ENCODE measurements around the gene KCND2. TPM values are rescaled to one million over a fixed set of nuclear protein-coding genes. Genes with fewer than 3 reads are reported as not detected.

Gene KCND2
- total RNA-seq, 2 experiments from 2014 or later: not detected

- ATAC-seq: no peak
Observed at GRCh38 chr7:120460949-120461348, 188.0 kb downstream of the KCND2 start.

DNA sequence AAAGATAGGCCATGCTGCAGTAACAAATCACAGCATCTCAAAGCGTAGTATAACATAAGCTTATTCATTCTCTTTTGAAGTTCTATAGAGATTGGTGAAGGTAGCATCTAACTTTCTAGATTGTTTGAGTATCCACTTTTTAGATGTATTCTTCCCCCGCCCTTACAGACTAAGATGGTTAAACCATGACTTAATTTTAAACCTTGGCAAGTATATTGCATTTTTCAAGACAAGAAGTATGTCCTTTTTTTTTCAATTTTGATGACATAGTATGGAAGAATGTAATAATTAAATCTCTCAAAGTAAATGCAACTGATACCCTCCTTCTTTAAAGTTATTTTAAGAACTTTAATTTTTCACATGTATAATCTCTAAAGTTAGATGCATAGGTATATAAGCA is 190.0 kb downstream of the KCND2 start:
- no peaks in the 10 kb centered on the region for H3K27me3 Mint-ChIP-seq
- H3K4me1 Mint-ChIP-seq: no peaks in the 10 kb centered on the region
- H3K9me3 Mint-ChIP-seq (ENCODE audit: low read depth): peaks cover 7% of the 10 kb centered on the region
- DNase-seq (no peak), ATAC-seq (no peak)
- no peaks in the 10 kb centered on the region for H3K36me3 Mint-ChIP-seq
- no peak overlapping the region for H3K4me3 Mint-ChIP-seq
- CTCF ChIA-PET: no interaction called here
- no peak overlapping the region for H3K27ac Mint-ChIP-seq

More at GRCh38 chr7:120460949-120461348, 188.0 kb downstream of the KCND2 start:
- Mint-ChIP-seq H3K9me3 (ENCODE audit: low read depth) (peaks cover 16% of the 10 kb centered on the region), H3K27ac (no peak overlapping the region), H3K27me3 (no peaks in the 10 kb centered on the region), H3K36me3 (no peaks in the 10 kb centered on the region), H3K4me1 (no peaks in the 10 kb centered on the region), H3K4me3 (no peak overlapping the region)
- DNase-seq: no peak
- CTCF ChIA-PET: no interaction called here

DNA sequence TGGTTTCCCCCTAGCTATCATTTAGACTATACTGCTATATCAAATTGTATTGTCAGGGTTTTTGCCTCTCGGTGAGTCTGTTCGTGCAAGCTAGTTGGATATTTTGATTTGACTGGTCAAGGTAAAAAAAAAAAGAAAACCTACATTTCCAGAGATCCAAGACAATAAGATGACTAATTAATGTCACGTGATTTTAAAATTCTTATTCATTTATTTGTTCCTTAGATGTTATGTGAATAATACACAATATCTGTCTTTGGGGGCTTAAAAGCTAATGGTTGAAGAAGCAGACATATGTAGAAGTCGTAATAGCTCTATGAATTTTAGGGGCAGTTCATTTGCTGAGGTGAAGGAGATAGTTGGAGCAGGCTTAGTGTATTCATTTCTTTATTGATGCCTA is 191.1 kb downstream of the KCND2 start:
- Mint-ChIP-seq H3K9me3 (ENCODE audit: low read depth) (peaks cover 2% of the 10 kb centered on the region), H3K36me3 (no peaks in the 10 kb centered on the region), H3K27me3 (no peaks in the 10 kb centered on the region), H3K4me1 (no peaks in the 10 kb centered on the region), H3K27ac (no peak overlapping the region), H3K4me3 (no peak overlapping the region)
- ATAC-seq: no peak
- CTCF ChIA-PET: no interaction called here
- DNase-seq: no peak

DNA sequence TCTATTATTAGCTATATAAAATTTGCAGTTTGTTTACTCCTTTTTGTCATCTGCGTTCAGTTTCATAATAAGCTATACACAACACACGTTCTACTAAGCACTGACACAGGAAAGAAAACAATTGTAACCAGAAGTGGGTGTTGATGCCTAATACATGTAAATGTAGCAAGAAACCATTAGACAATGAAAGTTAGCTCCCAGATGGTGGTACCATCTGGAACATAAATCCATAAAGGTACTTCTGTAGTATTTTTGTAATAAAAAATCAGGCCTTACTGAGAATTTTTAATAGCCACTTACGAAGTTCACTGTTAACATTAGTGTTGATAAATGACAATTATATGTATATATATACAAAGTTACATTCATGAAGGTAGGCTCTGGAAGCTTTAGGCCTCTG is 194.7 kb downstream of the KCND2 start:
- peaks cover 2% of the 10 kb centered on the region for H3K9me3 Mint-ChIP-seq (ENCODE audit: low read depth)
- DNase-seq: no peak
- H3K36me3 Mint-ChIP-seq: no peaks in the 10 kb centered on the region
- H3K4me1 Mint-ChIP-seq: no peaks in the 10 kb centered on the region
- H3K4me3 Mint-ChIP-seq: no peak overlapping the region
- CTCF ChIA-PET: no interaction called here
- no peak for ATAC-seq
- no peaks in the 10 kb centered on the region for H3K27me3 Mint-ChIP-seq
- H3K27ac Mint-ChIP-seq: no peak overlapping the region

- Mint-ChIP-seq H3K27ac (no peak overlapping the region), H3K4me1 (no peaks in the 10 kb centered on the region), H3K27me3 (no peaks in the 10 kb centered on the region), H3K4me3 (no peak overlapping the region), H3K36me3 (no peaks in the 10 kb centered on the region), H3K9me3 (ENCODE audit: low read depth) (peaks cover 8% of the 10 kb centered on the region)
- DNase-seq (no peak), ATAC-seq (no peak)
- CTCF ChIA-PET: no interaction called here
Observed at GRCh38 chr7:120468611-120469010, 195.6 kb downstream of the KCND2 start.

DNA sequence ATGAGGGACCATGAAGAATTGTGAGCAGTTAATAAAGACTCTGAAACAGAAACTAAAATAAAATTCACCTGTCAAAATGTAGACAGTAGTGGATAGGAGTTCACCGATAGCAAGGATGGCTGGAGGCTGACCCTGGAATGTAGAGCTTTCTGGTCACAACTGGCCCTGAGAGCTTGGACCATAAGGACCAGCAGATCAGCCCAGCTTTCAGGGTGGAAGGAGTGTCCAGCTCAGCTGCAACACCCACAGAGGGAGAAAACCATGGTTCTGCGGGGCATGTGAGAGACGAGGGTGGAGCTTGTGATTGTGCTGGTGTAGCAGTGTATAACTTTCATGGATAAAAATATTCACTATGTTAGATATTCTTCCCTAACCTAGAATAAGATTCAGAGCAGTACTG is 199.9 kb downstream of the KCND2 start:
- Mint-ChIP-seq H3K36me3 (no peaks in the 10 kb centered on the region), H3K4me1 (no peaks in the 10 kb centered on the region), H3K27me3 (no peaks in the 10 kb centered on the region), H3K4me3 (no peak overlapping the region), H3K9me3 (ENCODE audit: low read depth) (peaks cover 8% of the 10 kb centered on the region), H3K27ac (no peak overlapping the region)
- DNase-seq (no peak), ATAC-seq (no peak)
- CTCF ChIA-PET: no interaction called here

- no peaks in the 10 kb centered on the region for H3K36me3 Mint-ChIP-seq
- no peak for DNase-seq
- H3K27ac Mint-ChIP-seq: no peak overlapping the region
- no peak for ATAC-seq
- CTCF ChIA-PET: no interaction called here
- H3K4me1 Mint-ChIP-seq: no peaks in the 10 kb centered on the region
- H3K4me3 Mint-ChIP-seq: no peak overlapping the region
- peaks cover 8% of the 10 kb centered on the region for H3K9me3 Mint-ChIP-seq (ENCODE audit: low read depth)
- no peaks in the 10 kb centered on the region for H3K27me3 Mint-ChIP-seq
Observed at GRCh38 chr7:120473352-120473751, 200.4 kb downstream of the KCND2 start.

- DNase-seq (no peak), ATAC-seq (no peak)
- Mint-ChIP-seq H3K27me3 (no peaks in the 10 kb centered on the region), H3K9me3 (ENCODE audit: low read depth) (peaks cover 8% of the 10 kb centered on the region), H3K4me1 (no peaks in the 10 kb centered on the region), H3K27ac (no peak overlapping the region), H3K36me3 (no peaks in the 10 kb centered on the region), H3K4me3 (no peak overlapping the region)
- CTCF ChIA-PET: no interaction called here
Observed at GRCh38 chr7:120475994-120476393, 203.0 kb downstream of the KCND2 start.

DNA sequence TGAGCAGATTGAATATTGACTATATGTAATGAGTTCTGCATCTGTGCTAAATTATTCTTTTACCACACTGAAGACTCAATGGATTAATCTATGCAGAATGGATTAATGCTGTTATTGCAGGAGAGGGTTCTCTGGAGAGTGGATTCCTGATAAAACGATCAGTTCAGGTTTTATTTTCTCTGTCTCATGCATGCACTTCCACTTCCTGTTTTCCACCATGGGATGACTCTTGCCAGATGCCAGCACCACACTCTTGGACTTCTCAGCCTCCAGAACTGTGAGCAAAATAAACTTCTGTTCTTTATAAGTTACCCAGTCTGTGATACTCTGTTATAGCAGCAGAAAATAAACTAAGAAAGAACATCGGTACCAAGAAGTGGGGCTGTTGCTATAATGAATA is 207.5 kb downstream of the KCND2 start:
- no peaks in the 10 kb centered on the region for H3K27me3 Mint-ChIP-seq
- CTCF ChIA-PET: no interaction called here

DNA sequence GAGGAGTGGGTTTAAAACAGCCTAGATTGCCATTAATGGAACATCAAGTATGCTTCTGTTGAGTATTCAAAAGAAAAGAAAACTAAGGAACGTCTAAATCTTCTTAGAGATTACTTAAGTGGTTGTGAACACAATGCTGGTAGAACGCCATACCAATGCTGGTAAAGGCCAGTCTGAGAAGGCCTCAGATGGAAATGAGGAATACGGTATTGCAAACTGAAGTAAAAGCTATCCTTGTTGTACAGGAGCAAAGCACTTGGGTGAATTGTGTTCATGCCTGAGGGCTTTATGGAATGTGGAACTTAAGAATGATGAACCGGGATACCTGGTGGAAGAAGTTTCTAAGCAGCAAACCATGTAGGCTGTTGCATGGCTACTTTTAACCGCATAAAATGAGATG is 208.0 kb downstream of the KCND2 start:
- Mint-ChIP-seq H3K9me3 (ENCODE audit: low read depth) (peaks cover 4% of the 10 kb centered on the region), H3K36me3 (no peaks in the 10 kb centered on the region), H3K27ac (no peak overlapping the region), H3K4me3 (no peak overlapping the region), H3K4me1 (no peaks in the 10 kb centered on the region), H3K27me3 (no peaks in the 10 kb centered on the region)
- DNase-seq (no peak), ATAC-seq (no peak)
- CTCF ChIA-PET: no interaction called here

More for the DNA sequence above, 207.5 kb downstream of the KCND2 start:
- Mint-ChIP-seq H3K4me3 (no peak overlapping the region), H3K27ac (no peak overlapping the region), H3K4me1 (no peaks in the 10 kb centered on the region), H3K36me3 (no peaks in the 10 kb centered on the region), H3K9me3 (ENCODE audit: low read depth) (peaks cover 4% of the 10 kb centered on the region)
- DNase-seq (no peak), ATAC-seq (no peak)

GRCh38 chr7:120486164-120486563 is 213.2 kb downstream of the KCND2 start:
- H3K36me3 Mint-ChIP-seq: no peaks in the 10 kb centered on the region
- peaks cover 4% of the 10 kb centered on the region for H3K9me3 Mint-ChIP-seq (ENCODE audit: low read depth)
- H3K27me3 Mint-ChIP-seq: no peaks in the 10 kb centered on the region
- no peak overlapping the region for H3K27ac Mint-ChIP-seq
- CTCF ChIA-PET: interaction anchor here (1.5 kb wide), 1 partner anchor 8 kb away, joined by 3 read pairs; no protein-coding TSS in a partner anchor
- ATAC-seq: no peak
- no peak for DNase-seq
- no peak overlapping the region for H3K4me3 Mint-ChIP-seq
- no peaks in the 10 kb centered on the region for H3K4me1 Mint-ChIP-seq

- CTCF ChIA-PET: no interaction called here
- H3K36me3 Mint-ChIP-seq: no peaks in the 10 kb centered on the region
- DNase-seq: no peak
- H3K27ac Mint-ChIP-seq: no peak overlapping the region
- no peaks in the 10 kb centered on the region for H3K9me3 Mint-ChIP-seq (ENCODE audit: low read depth)
- no peaks in the 10 kb centered on the region for H3K4me1 Mint-ChIP-seq
- no peaks in the 10 kb centered on the region for H3K27me3 Mint-ChIP-seq
- no peak for ATAC-seq
- no peak overlapping the region for H3K4me3 Mint-ChIP-seq
Observed at GRCh38 chr7:120502132-120502531, 229.2 kb downstream of the KCND2 start.

- CTCF ChIA-PET: no interaction called here
- no peak for ATAC-seq
- H3K4me1 Mint-ChIP-seq: no peaks in the 10 kb centered on the region
- no peak overlapping the region for H3K4me3 Mint-ChIP-seq
- H3K9me3 Mint-ChIP-seq (ENCODE audit: low read depth): no peaks in the 10 kb centered on the region
- H3K36me3 Mint-ChIP-seq: no peaks in the 10 kb centered on the region
- H3K27ac Mint-ChIP-seq: no peak overlapping the region
- DNase-seq: no peak
- H3K27me3 Mint-ChIP-seq: no peaks in the 10 kb centered on the region
Observed at GRCh38 chr7:120502825-120503224, 229.8 kb downstream of the KCND2 start.

GRCh38 chr7:120504386-120504785 is 231.4 kb downstream of the KCND2 start:
- ATAC-seq (no peak), DNase-seq (no peak)
- no peaks in the 10 kb centered on the region for H3K4me1 Mint-ChIP-seq
- no peak overlapping the region for H3K27ac Mint-ChIP-seq
- H3K27me3 Mint-ChIP-seq: no peaks in the 10 kb centered on the region
- CTCF ChIA-PET: no interaction called here
- H3K36me3 Mint-ChIP-seq: no peaks in the 10 kb centered on the region
- H3K9me3 Mint-ChIP-seq (ENCODE audit: low read depth): no peaks in the 10 kb centered on the region
- no peak overlapping the region for H3K4me3 Mint-ChIP-seq

DNA sequence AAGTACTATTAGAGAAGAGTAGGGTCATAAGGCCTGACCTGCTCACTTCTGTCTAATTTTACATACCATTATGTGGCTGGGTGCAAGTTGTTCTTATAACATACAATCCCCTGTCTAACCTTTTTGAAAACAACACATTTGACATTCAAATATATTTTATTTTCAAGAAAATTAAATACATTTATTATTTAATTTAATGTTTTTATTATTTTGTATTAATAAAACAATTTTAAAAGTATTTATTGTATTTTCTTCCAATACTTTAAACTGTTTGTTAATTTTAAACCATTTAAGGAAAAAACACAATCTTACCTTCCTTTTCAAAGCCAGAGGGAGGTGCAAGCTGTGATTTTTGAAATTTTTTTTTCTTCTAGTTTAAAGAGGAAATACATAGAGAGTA is 232.8 kb downstream of the KCND2 start:
- Mint-ChIP-seq H3K4me3 (no peak overlapping the region), H3K9me3 (ENCODE audit: low read depth) (no peaks in the 10 kb centered on the region), H3K36me3 (no peaks in the 10 kb centered on the region), H3K27ac (no peak overlapping the region), H3K4me1 (no peaks in the 10 kb centered on the region), H3K27me3 (no peaks in the 10 kb centered on the region)
- ATAC-seq: no peak
- DNase-seq: no peak
- CTCF ChIA-PET: no interaction called here

Data from activated CD8-positive, alpha-beta memory T cell treated with anti-CD3 and anti-CD28 coated beads, Interleukin-2, amount 10 ng/mL, durations not matched to agents 7 days and 5 days (primary cell).